Chondrocyte (in vitro differentiated cells): ENCODE data around the gene BCAR1. TPM values are rescaled to one million over a fixed set of nuclear protein-coding genes. Genes with fewer than 3 reads are reported as not detected.

Experiments used
- DNase-seq: peaks from one replicate; pipeline ENCODE4 v3.0.0; 2021; ENCODE audit warnings: mixed read lengths, low spot score
- H3K27ac Mint-ChIP-seq: one replicate; pipeline ENCODE4 v1.8.0; 2021; ENCODE audit warnings: mild to moderate bottlenecking, moderate library complexity, mixed read lengths; ENCODE audit not compliant: unreplicated experiment
- H3K27me3 Mint-ChIP-seq: 2 replicates; pipeline ENCODE4 v1.8.0; 2021; ENCODE audit warnings: low read depth, mixed read lengths
- H3K36me3 Mint-ChIP-seq: 2 replicates; pipeline ENCODE4 v1.8.0; 2021; ENCODE audit warnings: low read depth, mixed read lengths
- H3K4me1 Mint-ChIP-seq: 2 replicates; pipeline ENCODE4 v1.8.0; 2021; ENCODE audit warnings: low read depth, mild to moderate bottlenecking, mixed read lengths
- H3K4me3 Mint-ChIP-seq: one replicate; pipeline ENCODE4 v1.8.0; 2021; ENCODE audit warnings: mild to moderate bottlenecking, moderate library complexity, mixed read lengths; ENCODE audit not compliant: unreplicated experiment
- H3K9me3 Mint-ChIP-seq: 2 replicates; pipeline ENCODE4 v1.8.0; 2021; ENCODE audit warnings: low read depth, mixed read lengths
- total RNA-seq: library from RNA; stranded (reverse); gene quantifications from 3 replicates; pipeline ENCODE4 v1.2.1, GENCODE V29; 2021
- TF ChIP-seq, protein P1 (sequence below): fragments of 200-600 bp; sonication (generic); IDR thresholded peaks from 2 replicates; pipeline ENCODE4 v1.5.0; 2021; ENCODE audit warnings: antibody characterized with exemption, mild to moderate bottlenecking, moderate library complexity

The BCAR1 gene
- total RNA-seq, 1 donor from 2014 or later = 125 TPM

DNA sequence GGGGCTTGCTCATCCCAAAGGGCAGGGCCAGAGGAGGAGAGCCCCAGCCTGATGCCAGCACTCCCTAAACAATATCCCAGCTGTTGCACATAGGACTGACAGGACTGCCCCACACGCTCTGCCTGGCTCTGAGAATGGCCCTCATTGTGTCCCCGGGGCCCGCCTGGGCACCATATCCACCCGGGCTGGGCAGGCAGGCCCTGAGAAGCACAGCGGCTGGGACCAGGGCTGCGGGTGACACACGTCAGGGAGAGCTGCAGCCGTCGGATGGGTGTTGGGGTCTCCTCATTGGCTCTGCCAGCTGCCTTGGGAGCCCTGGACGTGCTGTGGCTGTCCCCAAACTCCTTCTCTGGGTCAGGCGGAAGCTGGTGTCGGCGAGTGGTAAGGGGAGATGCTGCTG is 4.2 kb downstream of the BCAR1 start:
- Mint-ChIP-seq H3K4me3 (peak overlapping the region; percentile 51), H3K4me1 (peaks cover 83% of the 10 kb centered on the region), H3K27ac (peak overlapping the region; percentile 100), H3K36me3 (peaks cover 3% of the 10 kb centered on the region), H3K27me3 (no peaks in the 10 kb centered on the region), H3K9me3 (no peaks in the 10 kb centered on the region)
- DNase-seq = no peak
- TF ChIP-seq, protein P1, sequence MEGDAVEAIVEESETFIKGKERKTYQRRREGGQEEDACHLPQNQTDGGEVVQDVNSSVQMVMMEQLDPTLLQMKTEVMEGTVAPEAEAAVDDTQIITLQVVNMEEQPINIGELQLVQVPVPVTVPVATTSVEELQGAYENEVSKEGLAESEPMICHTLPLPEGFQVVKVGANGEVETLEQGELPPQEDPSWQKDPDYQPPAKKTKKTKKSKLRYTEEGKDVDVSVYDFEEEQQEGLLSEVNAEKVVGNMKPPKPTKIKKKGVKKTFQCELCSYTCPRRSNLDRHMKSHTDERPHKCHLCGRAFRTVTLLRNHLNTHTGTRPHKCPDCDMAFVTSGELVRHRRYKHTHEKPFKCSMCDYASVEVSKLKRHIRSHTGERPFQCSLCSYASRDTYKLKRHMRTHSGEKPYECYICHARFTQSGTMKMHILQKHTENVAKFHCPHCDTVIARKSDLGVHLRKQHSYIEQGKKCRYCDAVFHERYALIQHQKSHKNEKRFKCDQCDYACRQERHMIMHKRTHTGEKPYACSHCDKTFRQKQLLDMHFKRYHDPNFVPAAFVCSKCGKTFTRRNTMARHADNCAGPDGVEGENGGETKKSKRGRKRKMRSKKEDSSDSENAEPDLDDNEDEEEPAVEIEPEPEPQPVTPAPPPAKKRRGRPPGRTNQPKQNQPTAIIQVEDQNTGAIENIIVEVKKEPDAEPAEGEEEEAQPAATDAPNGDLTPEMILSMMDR = no peak

DNA sequence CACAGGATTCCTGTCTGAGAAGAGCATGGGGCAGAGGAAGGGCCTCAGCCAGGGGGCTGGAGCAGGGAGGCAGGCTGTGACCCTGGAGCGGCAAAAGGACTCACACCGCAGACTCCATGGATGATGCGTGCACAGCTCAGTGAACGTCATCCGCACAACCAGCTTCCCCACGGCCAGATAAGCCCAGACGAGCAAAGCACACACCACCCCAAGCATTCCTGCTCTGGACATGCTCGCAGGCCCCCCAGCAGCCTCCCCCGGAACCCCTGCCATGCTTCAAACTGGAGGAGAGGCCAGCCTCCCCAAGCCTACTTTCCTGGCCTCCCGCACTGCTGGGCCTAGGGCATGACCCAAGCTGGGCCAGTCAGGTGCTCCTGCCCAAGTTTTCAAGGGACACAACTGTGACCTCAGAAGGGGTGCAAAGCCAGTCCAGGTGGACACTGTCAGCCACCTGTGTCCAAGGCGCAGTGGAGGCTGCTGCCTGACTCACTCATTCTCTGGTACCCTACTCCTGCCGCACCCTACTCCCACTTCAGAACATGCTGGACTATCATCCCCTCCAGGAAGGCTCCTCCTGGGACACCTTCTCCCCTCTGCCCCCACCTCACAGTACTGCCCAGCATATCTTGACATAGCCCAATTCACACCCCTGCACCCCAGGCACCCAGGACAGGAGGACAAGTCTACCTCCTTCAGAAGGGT is 4.8 kb downstream of the BCAR1 start:
- TF ChIP-seq, protein P1 = no peak
- peaks cover 82% of the 10 kb centered on the region for H3K4me1 Mint-ChIP-seq
- H3K9me3 Mint-ChIP-seq = no peaks in the 10 kb centered on the region
- DNase-seq = no peak
- peak overlapping the region; percentile 100 for H3K27ac Mint-ChIP-seq
- H3K27me3 Mint-ChIP-seq = no peaks in the 10 kb centered on the region
- H3K4me3 Mint-ChIP-seq = peak overlapping the region; percentile 51
- H3K36me3 Mint-ChIP-seq = peaks cover 6% of the 10 kb centered on the region

DNA sequence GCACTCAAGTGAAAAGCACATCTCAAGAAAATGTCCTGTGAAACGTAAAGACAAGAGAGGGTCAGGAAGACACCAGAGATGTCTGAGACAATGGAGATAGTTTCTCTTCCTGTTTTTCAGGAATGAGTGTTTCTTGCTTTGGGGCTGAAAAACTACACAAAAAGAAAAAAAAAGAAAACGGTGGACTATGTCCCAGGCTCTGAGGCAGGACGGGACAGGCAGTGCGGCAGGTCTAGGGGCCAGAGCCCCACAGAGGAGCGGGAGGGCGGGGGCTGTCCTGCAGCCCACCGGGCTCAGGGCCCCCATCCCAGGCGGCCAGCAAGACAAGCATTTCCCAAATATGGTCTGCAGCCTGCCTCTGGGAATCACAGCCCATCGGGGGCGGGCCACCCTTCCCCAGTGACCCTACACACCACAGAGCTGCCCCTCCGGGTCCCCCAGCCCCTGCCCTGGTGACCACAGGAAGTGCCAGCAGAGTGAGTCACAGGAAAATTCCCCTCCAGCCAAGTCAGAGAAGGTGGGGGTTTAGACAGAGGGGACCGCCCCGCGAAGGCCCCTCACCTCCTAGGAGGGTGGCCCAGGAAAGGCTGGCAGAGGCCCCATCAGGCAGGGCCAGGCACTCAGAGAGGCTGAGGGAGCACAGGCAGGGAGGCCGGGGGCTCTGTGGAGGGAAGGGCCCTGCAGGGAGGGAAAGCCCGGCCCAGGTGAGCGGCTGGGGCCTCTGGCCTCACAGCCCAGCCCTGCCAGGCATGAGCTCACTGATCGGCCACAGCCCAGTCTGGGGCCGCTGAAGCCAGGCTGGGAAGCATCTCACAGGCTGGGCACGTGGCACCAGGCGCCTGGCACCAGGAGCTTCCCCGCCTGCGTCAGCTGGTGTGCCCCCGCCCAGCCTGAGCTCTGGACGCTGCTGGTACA is 6.3 kb downstream of the BCAR1 start:
- H3K27ac Mint-ChIP-seq = peak overlapping the region; percentile 100
- H3K36me3 Mint-ChIP-seq = peaks cover 15% of the 10 kb centered on the region
- no peaks in the 10 kb centered on the region for H3K27me3 Mint-ChIP-seq
- H3K9me3 Mint-ChIP-seq = no peaks in the 10 kb centered on the region
- TF ChIP-seq, protein P1 = peak; percentile 10
- peak overlapping the region; percentile 60 for H3K4me3 Mint-ChIP-seq
- no peak for DNase-seq
- H3K4me1 Mint-ChIP-seq = peaks cover 92% of the 10 kb centered on the region

DNA sequence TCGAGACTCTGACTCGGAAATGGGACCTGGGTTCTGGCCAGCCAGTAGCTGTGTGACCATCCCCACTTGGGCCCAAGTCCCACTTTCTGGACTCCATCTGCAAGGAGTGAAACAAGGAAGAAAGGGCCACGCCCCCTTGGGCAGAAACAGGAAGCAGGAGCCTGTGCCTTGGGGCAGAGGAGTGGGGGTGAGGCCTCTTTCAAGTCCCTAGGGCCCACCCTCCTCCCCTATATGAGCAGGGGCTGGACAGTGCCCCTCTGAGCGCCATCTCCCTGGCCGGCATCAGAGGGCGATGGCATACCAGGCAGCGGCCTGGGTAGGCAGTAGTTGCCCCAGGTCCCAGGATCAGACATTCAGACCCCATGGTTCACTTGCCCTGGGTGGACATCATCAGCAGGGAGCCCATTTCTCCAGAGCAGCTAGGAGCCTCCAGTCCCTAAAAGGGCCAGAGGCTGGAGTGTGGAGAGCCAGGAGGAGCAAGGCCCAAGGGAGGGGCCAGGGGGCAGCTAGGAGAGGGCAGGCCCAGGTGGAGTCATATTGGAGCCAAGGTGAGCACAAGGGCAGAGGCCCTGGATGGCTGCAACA is 7.1 kb downstream of the BCAR1 start:
- Mint-ChIP-seq H3K27ac (peak overlapping the region; percentile 100), H3K4me3 (peak overlapping the region; percentile 60), H3K36me3 (peaks cover 18% of the 10 kb centered on the region)

More for the DNA sequence above, 7.1 kb downstream of the BCAR1 start:
- H3K9me3 Mint-ChIP-seq = no peaks in the 10 kb centered on the region
- H3K4me1 Mint-ChIP-seq = peaks cover 92% of the 10 kb centered on the region
- TF ChIP-seq, protein P1 = peak; percentile 34
- H3K27me3 Mint-ChIP-seq = no peaks in the 10 kb centered on the region
- no peak for DNase-seq
